RWPE2 (cell line): Measurements from ENCODE around the gene ARHGEF18.
A peak's percentile ranks its signal among the peaks of the same experiment; 100 is the strongest.

Experiments used
- ATAC-seq: fragments of 200-7000 bp; cut with Tn5 transposase; 3 replicates; pipeline ENCODE4 v1.9.1; 2021; ENCODE audit warnings: low read depth
- DNase-seq: peaks from one replicate; pipeline ENCODE4 v3.0.0-alpha.2; 2020; ENCODE audit warnings: low spot score
- H3K27ac ChIP-seq: fragments of 450-650 bp; 2 replicates; pipeline ENCODE4 v1.5.1; 2017; ENCODE audit warnings: mild to moderate bottlenecking; ENCODE audit not compliant: poor library complexity, severe bottlenecking
- H3K27me3 ChIP-seq: fragments of 250-450 bp; sonication (Bioruptor Pico); 2 replicates; pipeline ENCODE4 v1.5.1; 2021; ENCODE audit warnings: mild to moderate bottlenecking, moderate library complexity; ENCODE audit not compliant: insufficient read depth, poor library complexity, severe bottlenecking
- H3K36me3 ChIP-seq: fragments of 250-450 bp; sonication (Bioruptor Pico); 2 replicates; pipeline ENCODE4 v1.5.1; 2020; ENCODE audit warnings: low read depth, mild to moderate bottlenecking, moderate library complexity
- H3K4me1 ChIP-seq: fragments of 250-450 bp; sonication (Bioruptor Pico); 2 replicates; pipeline ENCODE4 v1.5.1; 2021; ENCODE audit warnings: mild to moderate bottlenecking, moderate library complexity; ENCODE audit not compliant: insufficient read depth, poor library complexity, severe bottlenecking
- H3K4me3 ChIP-seq: fragments of 250-450 bp; sonication (Bioruptor Pico); 2 replicates; pipeline ENCODE4 v1.5.1; 2021; ENCODE audit warnings: mild to moderate bottlenecking, moderate library complexity; ENCODE audit not compliant: severe bottlenecking
- H3K9me3 ChIP-seq: fragments of 250-450 bp; sonication (Bioruptor Pico); 2 replicates; pipeline ENCODE4 v1.5.1; 2021; ENCODE audit warnings: mild to moderate bottlenecking, moderate library complexity; ENCODE audit not compliant: severe bottlenecking
- TF ChIP-seq, protein P1 (sequence below): fragments of 450-650 bp; IDR thresholded peaks from one replicate; pipeline ENCODE4 v1.5.1; 2017; ENCODE audit warnings: mild to moderate bottlenecking, moderate library complexity; ENCODE audit not compliant: poor library complexity, severe bottlenecking

The ARHGEF18 gene

DNA sequence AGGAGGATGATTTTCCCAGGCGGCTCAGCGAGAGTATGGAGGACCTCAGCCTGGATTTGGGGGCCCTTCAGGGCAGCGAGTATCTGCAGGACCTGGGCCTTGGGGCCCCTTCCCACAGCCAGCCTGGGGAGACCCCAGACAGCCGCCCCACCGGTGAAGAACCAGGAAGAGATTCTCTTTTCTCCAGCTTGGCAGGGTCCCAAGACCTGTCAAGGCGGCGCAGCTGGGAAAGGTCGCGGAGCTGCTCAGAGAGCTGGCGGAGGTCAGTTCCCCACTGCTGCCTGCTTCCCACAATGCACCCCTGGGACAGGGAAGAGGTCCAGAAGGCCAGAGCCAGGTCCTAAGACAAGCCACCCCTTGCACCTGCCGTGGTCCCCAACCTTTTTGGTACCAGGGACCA, 24.1 kb downstream of the ARHGEF18 start:
- Histone ChIP-seq H3K27me3 (no peaks in the 10 kb centered on the region), H3K27ac (no peak overlapping the region), H3K4me3 (no peak overlapping the region), H3K36me3 (no peaks in the 10 kb centered on the region), H3K9me3 (no peaks in the 10 kb centered on the region), H3K4me1 (peaks cover 9% of the 10 kb centered on the region)
- ATAC-seq = no peak
- no peak for DNase-seq
- TF ChIP-seq, protein P1, sequence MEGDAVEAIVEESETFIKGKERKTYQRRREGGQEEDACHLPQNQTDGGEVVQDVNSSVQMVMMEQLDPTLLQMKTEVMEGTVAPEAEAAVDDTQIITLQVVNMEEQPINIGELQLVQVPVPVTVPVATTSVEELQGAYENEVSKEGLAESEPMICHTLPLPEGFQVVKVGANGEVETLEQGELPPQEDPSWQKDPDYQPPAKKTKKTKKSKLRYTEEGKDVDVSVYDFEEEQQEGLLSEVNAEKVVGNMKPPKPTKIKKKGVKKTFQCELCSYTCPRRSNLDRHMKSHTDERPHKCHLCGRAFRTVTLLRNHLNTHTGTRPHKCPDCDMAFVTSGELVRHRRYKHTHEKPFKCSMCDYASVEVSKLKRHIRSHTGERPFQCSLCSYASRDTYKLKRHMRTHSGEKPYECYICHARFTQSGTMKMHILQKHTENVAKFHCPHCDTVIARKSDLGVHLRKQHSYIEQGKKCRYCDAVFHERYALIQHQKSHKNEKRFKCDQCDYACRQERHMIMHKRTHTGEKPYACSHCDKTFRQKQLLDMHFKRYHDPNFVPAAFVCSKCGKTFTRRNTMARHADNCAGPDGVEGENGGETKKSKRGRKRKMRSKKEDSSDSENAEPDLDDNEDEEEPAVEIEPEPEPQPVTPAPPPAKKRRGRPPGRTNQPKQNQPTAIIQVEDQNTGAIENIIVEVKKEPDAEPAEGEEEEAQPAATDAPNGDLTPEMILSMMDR = no peak

GRCh38 chr19:7373862-7374261, 25.1 kb downstream of the ARHGEF18 start:
- H3K27ac ChIP-seq = no peak overlapping the region
- no peak overlapping the region for H3K4me3 ChIP-seq
- no peaks in the 10 kb centered on the region for H3K9me3 ChIP-seq
- H3K36me3 ChIP-seq = no peaks in the 10 kb centered on the region
- peak; percentile 54; the same call in 1 of the 3 replicates for ATAC-seq
- DNase-seq = no peak
- TF ChIP-seq, protein P1 = no peak
- peaks cover 5% of the 10 kb centered on the region for H3K4me1 ChIP-seq
- no peaks in the 10 kb centered on the region for H3K27me3 ChIP-seq

GRCh38 chr19:7376151-7376852, 27.6 kb downstream of the ARHGEF18 start:
- DNase-seq (no peak), ATAC-seq (peak; percentile 64)
- no peak overlapping the region for H3K4me3 ChIP-seq
- H3K27me3 ChIP-seq = no peaks in the 10 kb centered on the region
- H3K9me3 ChIP-seq = no peaks in the 10 kb centered on the region
- H3K27ac ChIP-seq = peak overlapping the region; percentile 32
- no peaks in the 10 kb centered on the region for H3K4me1 ChIP-seq
- TF ChIP-seq, protein P1 = no peak
- H3K36me3 ChIP-seq = no peaks in the 10 kb centered on the region

DNA sequence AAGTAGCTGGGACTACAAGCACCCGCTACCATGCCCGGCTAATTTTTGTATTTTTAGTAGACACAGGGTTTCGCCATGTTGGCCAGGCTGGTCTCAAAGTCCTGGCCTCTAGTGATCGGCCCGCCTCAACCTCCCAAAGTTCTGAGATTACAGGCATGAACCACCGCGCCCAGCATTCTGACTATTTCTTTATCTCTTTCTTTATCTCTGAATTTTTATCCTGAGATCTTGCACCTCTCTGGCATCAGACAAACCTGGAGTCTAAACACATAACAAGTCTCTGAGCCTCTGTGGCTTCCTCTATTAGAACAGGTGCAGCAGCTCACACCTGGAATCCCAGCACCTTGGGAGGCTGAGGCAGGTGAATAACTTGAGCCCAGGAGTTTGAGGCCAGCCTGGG, 28.5 kb downstream of the ARHGEF18 start:
- no peaks in the 10 kb centered on the region for H3K9me3 ChIP-seq
- no peaks in the 10 kb centered on the region for H3K4me1 ChIP-seq
- no peak overlapping the region for H3K4me3 ChIP-seq
- H3K27me3 ChIP-seq = no peaks in the 10 kb centered on the region
- TF ChIP-seq, protein P1 = no peak
- peak overlapping the region; percentile 32 for H3K27ac ChIP-seq
- no peaks in the 10 kb centered on the region for H3K36me3 ChIP-seq
- DNase-seq (no peak), ATAC-seq (no peak)

DNA sequence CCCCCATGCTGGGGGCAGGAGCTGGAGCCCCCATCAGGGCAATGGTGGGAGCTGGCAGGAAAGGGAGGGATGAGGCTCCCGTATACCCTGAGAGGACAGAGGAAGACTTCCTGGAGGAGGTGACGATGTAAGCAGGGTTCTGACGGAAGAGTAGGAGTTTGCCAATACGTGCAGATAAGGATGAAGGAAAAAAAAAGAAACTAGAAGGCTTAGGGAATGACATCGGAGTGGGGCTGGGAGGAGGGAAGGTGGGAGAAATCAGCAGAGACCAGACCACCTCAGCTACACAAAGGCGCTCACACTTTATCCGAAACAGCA, 32.3 kb downstream of the ARHGEF18 start:
- no peak overlapping the region for H3K27ac ChIP-seq
- no peaks in the 10 kb centered on the region for H3K4me1 ChIP-seq
- no peaks in the 10 kb centered on the region for H3K27me3 ChIP-seq
- no peaks in the 10 kb centered on the region for H3K9me3 ChIP-seq
- no peaks in the 10 kb centered on the region for H3K36me3 ChIP-seq
- TF ChIP-seq, protein P1 = peak; percentile 3
- no peak for DNase-seq
- no peak for ATAC-seq
- no peak overlapping the region for H3K4me3 ChIP-seq
